GM19043 (cell line): ENCODE measurements around the gene MATR3.
"Not testable (repeated sequence)": the region's sequence is repeated elsewhere in the genome, so short reads cannot be mapped to it uniquely, and the experiment has no call there.

ENCODE experiments used
- ATAC-seq: cut with Tn5 transposase; IDR thresholded peaks from one replicate; pipeline ENCODE4 v1.9.1; 2021; ENCODE audit warnings: low read depth; ENCODE audit not compliant: unreplicated experiment

Gene MATR3

GRCh38 chr5:139342423-139342723, 48.8 kb downstream of the MATR3 start:
- ATAC-seq, result peak; percentile 31

- ATAC-seq, result no peak
Measured at GRCh38 chr5:139343476-139343875, 49.9 kb downstream of the MATR3 start.

GRCh38 chr5:139344177-139344576, 50.6 kb downstream of the MATR3 start:
- ATAC-seq, result no peak

GRCh38 chr5:139345442-139345841, 51.9 kb downstream of the MATR3 start:
- ATAC-seq, result not testable (repeated sequence)

- ATAC-seq, result not testable (repeated sequence)
Measured at GRCh38 chr5:139347863-139348262, 54.3 kb downstream of the MATR3 start.

GRCh38 chr5:139354186-139354585, 60.6 kb downstream of the MATR3 start:
- ATAC-seq, result no peak

GRCh38 chr5:139355900-139356299, 62.4 kb downstream of the MATR3 start:
- not testable (repeated sequence) for ATAC-seq

GRCh38 chr5:139358064-139358463, 64.5 kb downstream of the MATR3 start:
- ATAC-seq, result no peak

GRCh38 chr5:139360384-139360783, 66.8 kb downstream of the MATR3 start:
- no peak for ATAC-seq

- no peak for ATAC-seq
Measured at GRCh38 chr5:139361835-139362429, 68.4 kb downstream of the MATR3 start.

GRCh38 chr5:139363937-139364336, 70.4 kb downstream of the MATR3 start:
- no peak for ATAC-seq

- ATAC-seq, result no peak
Measured at GRCh38 chr5:139364466-139364865, 70.9 kb downstream of the MATR3 start.

GRCh38 chr5:139368613-139369012, 75.1 kb downstream of the MATR3 start:
- no peak for ATAC-seq

- ATAC-seq, result no peak
Measured at GRCh38 chr5:139369181-139369580, 75.6 kb downstream of the MATR3 start.

GRCh38 chr5:139371482-139372435, 78.2 kb downstream of the MATR3 start:
- ATAC-seq, result no peak

- no peak for ATAC-seq
Measured at GRCh38 chr5:139374909-139375308, 81.4 kb downstream of the MATR3 start.

- ATAC-seq, result no peak
Measured at GRCh38 chr5:139376364-139376763, 82.8 kb downstream of the MATR3 start.

- no peak for ATAC-seq
Measured at GRCh38 chr5:139377226-139377625, 83.7 kb downstream of the MATR3 start.

- no peak for ATAC-seq
Measured at GRCh38 chr5:139378101-139378825, 84.7 kb downstream of the MATR3 start.

- no peak for ATAC-seq
Measured at GRCh38 chr5:139378941-139379361, 85.4 kb downstream of the MATR3 start.
